CD4-positive, alpha-beta T cell treated with Interleukin-1 beta for 1 hour (primary cell): ENCODE measurements around the gene PLEKHG4.

Source experiments
- DNase-seq, 2 donors: peaks; one replicate each; pipeline ENCODE4 v3.0.0-alpha.2; 2020 to 2022

The PLEKHG4 gene

GRCh38 chr16:67294171-67294757 lies 14.9 kb downstream of the PLEKHG4 start:
- DNase-seq, result no peak

GRCh38 chr16:67294938-67295361 lies 15.6 kb downstream of the PLEKHG4 start:
- no peak for DNase-seq

- DNase-seq, result no peak
Measured at GRCh38 chr16:67296420-67296819, 17.1 kb downstream of the PLEKHG4 start.

GRCh38 chr16:67298277-67298676 lies 18.9 kb downstream of the PLEKHG4 start:
- no peak for DNase-seq

GRCh38 chr16:67299269-67299668 lies 19.9 kb downstream of the PLEKHG4 start:
- no peak for DNase-seq

GRCh38 chr16:67301080-67301782 lies 21.9 kb downstream of the PLEKHG4 start:
- DNase-seq, result no peak

GRCh38 chr16:67302076-67302475 lies 22.7 kb downstream of the PLEKHG4 start:
- DNase-seq, result no peak

- DNase-seq, result no peak
Measured at GRCh38 chr16:67302970-67303369, 23.6 kb downstream of the PLEKHG4 start.

- no peak for DNase-seq
Measured at GRCh38 chr16:67304020-67304419, 24.7 kb downstream of the PLEKHG4 start.

GRCh38 chr16:67305216-67306071 lies 26.1 kb downstream of the PLEKHG4 start:
- no peak for DNase-seq

- DNase-seq, result no peak
Measured at GRCh38 chr16:67310561-67310960, 31.2 kb downstream of the PLEKHG4 start.

- DNase-seq, result no peak
Measured at GRCh38 chr16:67311607-67312488, 32.5 kb downstream of the PLEKHG4 start.

- no peak for DNase-seq
Measured at GRCh38 chr16:67312719-67313118, 33.4 kb downstream of the PLEKHG4 start.

GRCh38 chr16:67317853-67318252 lies 38.5 kb downstream of the PLEKHG4 start:
- no peak for DNase-seq

- DNase-seq, result no peak
Measured at GRCh38 chr16:67326115-67326471, 46.8 kb downstream of the PLEKHG4 start.

GRCh38 chr16:67326472-67327309 lies 47.4 kb downstream of the PLEKHG4 start, which contains the start of the genes KCTD19 and LRRC36:
Gene KCTD19 (minus strand): TSS chr16:67326741. CDS start chr16:67326707, 34 bp downstream.
Gene LRRC36 (plus strand): TSS chr16:67326815. CDS start chr16:67326863, 48 bp downstream.
- peak; percentile 62 for DNase-seq

- DNase-seq, result no peak
Measured at GRCh38 chr16:67327743-67328142, 48.4 kb downstream of the PLEKHG4 start.

GRCh38 chr16:67329901-67330300 lies 50.6 kb downstream of the PLEKHG4 start:
- DNase-seq, result no peak

GRCh38 chr16:67333315-67333714 lies 54.0 kb downstream of the PLEKHG4 start:
- no peak for DNase-seq

GRCh38 chr16:67336116-67336515 lies 56.8 kb downstream of the PLEKHG4 start:
- no peak for DNase-seq

GRCh38 chr16:67336648-67337047 lies 57.3 kb downstream of the PLEKHG4 start:
- DNase-seq, result no peak
